ENCODE results near the gene MAP4K3. TPM values are rescaled to one million over a fixed set of nuclear protein-coding genes. Genes with fewer than 3 reads are reported as not detected.

MAP4K3 gene
- total and polyA plus RNA-seq, 9 of the 15 experiments (the other 6 are each of a cell fraction or from before 2014, with no cell fraction given): 3.1 to 30.0 (median 16.9) TPM

GRCh38 chr2:39484620-39485495 is 47.8 kb upstream of the MAP4K3 start (continued):
- TF ChIP-seq ZNF318 (IDR thresholded peaks at IDR 0.05; ENCODE audit: borderline replicate concordance in 1 of 2, low read depth in 1 of 2): no peak
- TF ChIP-seq HMGN3 (IDR thresholded peaks at IDR 0.05; ENCODE audit: borderline replicate concordance, extremely low read depth, insufficient read length, low read depth, low read length): no peak
- TF ChIP-seq, protein P1, sequence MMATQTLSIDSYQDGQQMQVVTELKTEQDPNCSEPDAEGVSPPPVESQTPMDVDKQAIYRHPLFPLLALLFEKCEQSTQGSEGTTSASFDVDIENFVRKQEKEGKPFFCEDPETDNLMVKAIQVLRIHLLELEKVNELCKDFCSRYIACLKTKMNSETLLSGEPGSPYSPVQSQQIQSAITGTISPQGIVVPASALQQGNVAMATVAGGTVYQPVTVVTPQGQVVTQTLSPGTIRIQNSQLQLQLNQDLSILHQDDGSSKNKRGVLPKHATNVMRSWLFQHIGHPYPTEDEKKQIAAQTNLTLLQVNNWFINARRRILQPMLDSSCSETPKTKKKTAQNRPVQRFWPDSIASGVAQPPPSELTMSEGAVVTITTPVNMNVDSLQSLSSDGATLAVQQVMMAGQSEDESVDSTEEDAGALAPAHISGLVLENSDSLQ (IDR thresholded peaks at IDR 0.05): no peak
- no peak for TF ChIP-seq ZBED1 (IDR thresholded peaks at IDR 0.05)
- TF ChIP-seq SLC30A9 (CRISPR knock-in tag; IDR thresholded peaks at IDR 0.05): no peak
- no peak for TF ChIP-seq CHAMP1 (IDR thresholded peaks at IDR 0.05)
- no peak for TF ChIP-seq CHD2 (IDR thresholded peaks at IDR 0.05; ENCODE audit: low read depth, low read length)
- TF ChIP-seq RNF2 (IDR thresholded peaks at IDR 0.05): no peak
- TF ChIP-seq, protein P2, sequence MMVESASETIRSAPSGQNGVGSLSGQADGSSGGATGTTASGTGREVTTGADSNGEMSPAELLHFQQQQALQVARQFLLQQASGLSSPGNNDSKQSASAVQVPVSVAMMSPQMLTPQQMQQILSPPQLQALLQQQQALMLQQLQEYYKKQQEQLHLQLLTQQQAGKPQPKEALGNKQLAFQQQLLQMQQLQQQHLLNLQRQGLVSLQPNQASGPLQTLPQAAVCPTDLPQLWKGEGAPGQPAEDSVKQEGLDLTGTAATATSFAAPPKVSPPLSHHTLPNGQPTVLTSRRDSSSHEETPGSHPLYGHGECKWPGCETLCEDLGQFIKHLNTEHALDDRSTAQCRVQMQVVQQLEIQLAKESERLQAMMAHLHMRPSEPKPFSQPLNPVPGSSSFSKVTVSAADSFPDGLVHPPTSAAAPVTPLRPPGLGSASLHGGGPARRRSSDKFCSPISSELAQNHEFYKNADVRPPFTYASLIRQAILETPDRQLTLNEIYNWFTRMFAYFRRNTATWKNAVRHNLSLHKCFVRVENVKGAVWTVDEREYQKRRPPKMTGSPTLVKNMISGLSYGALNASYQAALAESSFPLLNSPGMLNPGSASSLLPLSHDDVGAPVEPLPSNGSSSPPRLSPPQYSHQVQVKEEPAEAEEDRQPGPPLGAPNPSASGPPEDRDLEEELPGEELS (CRISPR knock-in tag; IDR thresholded peaks at IDR 0.05; ENCODE audit: borderline replicate concordance): no peak
- TF ChIP-seq TCFL5 (CRISPR knock-in tag; conservative IDR thresholded peaks at IDR 0.05): no peak
- no peak for TF ChIP-seq PHF8 (IDR thresholded peaks at IDR 0.05; ENCODE audit: borderline replicate concordance, low read length)
- no peak for TF ChIP-seq NFE2L1 (tag; IDR thresholded peaks at IDR 0.05; ENCODE audit: borderline replicate concordance, low read depth)
